Measurements from ENCODE around the gene KANSL1. TPM values are rescaled to one million over a fixed set of nuclear protein-coding genes. Genes with fewer than 3 reads are reported as not detected.

KANSL1 gene
- total RNA-seq, 3 donors from 2014 or later: 80.2 to 107 (median 88.8) TPM

- no peak for TF ChIP-seq CTCF (IDR thresholded peaks at IDR 0.05)
- ATAC-seq (no peak), DNase-seq (no peak)
- no peaks in the 10 kb centered on the region for H3K9me3 ChIP-seq
- intact Hi-C loops (cut with DNase I, micrococcal nuclease): no loop called here
- H3K4me3 ChIP-seq: no peak overlapping the region
- H3K36me3 ChIP-seq (ENCODE audit: low read depth): no peaks in the 10 kb centered on the region
- H3K4me1 ChIP-seq (ENCODE audit: low read depth): no peaks in the 10 kb centered on the region
These were observed 118.7 kb downstream of the KANSL1 start for GRCh38 chr17:46074540-46074939.

- no peaks in the 10 kb centered on the region for H3K9me3 ChIP-seq
- no peaks in the 10 kb centered on the region for H3K36me3 ChIP-seq (ENCODE audit: low read depth)
- no peak for TF ChIP-seq CTCF (IDR thresholded peaks at IDR 0.05)
- H3K4me3 ChIP-seq: no peak overlapping the region
- intact Hi-C loops (cut with DNase I, micrococcal nuclease): no loop called here
- no peaks in the 10 kb centered on the region for H3K4me1 ChIP-seq (ENCODE audit: low read depth)
- no peak for DNase-seq
- ATAC-seq: no peak
These were observed 120.2 kb downstream of the KANSL1 start for GRCh38 chr17:46072998-46073397.

GRCh38 chr17:46071796-46072195 lies 121.4 kb downstream of the KANSL1 start:
- no peak for TF ChIP-seq CTCF (IDR thresholded peaks at IDR 0.05)
- DNase-seq (no peak), ATAC-seq (no peak)
- H3K4me1 ChIP-seq (ENCODE audit: low read depth): no peaks in the 10 kb centered on the region
- intact Hi-C loops (cut with DNase I, micrococcal nuclease): no loop called here
- no peaks in the 10 kb centered on the region for H3K36me3 ChIP-seq (ENCODE audit: low read depth)
- no peaks in the 10 kb centered on the region for H3K9me3 ChIP-seq
- no peak overlapping the region for H3K4me3 ChIP-seq

- Histone ChIP-seq H3K4me1 (ENCODE audit: low read depth) (no peaks in the 10 kb centered on the region), H3K36me3 (ENCODE audit: low read depth) (no peaks in the 10 kb centered on the region), H3K4me3 (no peak overlapping the region), H3K9me3 (no peaks in the 10 kb centered on the region)
- no peak for ATAC-seq
- intact Hi-C loops (cut with DNase I, micrococcal nuclease): no loop called here
- no peak for DNase-seq
- no peak for TF ChIP-seq CTCF (IDR thresholded peaks at IDR 0.05)
These were observed 128.8 kb downstream of the KANSL1 start for GRCh38 chr17:46064460-46064859.

- DNase-seq (no peak), ATAC-seq (peak; percentile 55)
- Histone ChIP-seq H3K4me3 (no peak overlapping the region), H3K36me3 (ENCODE audit: low read depth) (no peaks in the 10 kb centered on the region), H3K4me1 (ENCODE audit: low read depth) (no peaks in the 10 kb centered on the region), H3K9me3 (no peaks in the 10 kb centered on the region)
- intact Hi-C loops (cut with DNase I, micrococcal nuclease): no loop called here
- no peak for TF ChIP-seq CTCF (IDR thresholded peaks at IDR 0.05)
These were observed 130.0 kb downstream of the KANSL1 start for GRCh38 chr17:46063241-46063640.

- Histone ChIP-seq H3K4me3 (no peak overlapping the region), H3K36me3 (ENCODE audit: low read depth) (no peaks in the 10 kb centered on the region), H3K9me3 (no peaks in the 10 kb centered on the region), H3K4me1 (ENCODE audit: low read depth) (no peaks in the 10 kb centered on the region)
- ATAC-seq: peak; percentile 70
- intact Hi-C loops (cut with DNase I, micrococcal nuclease): no loop called here
- no peak for DNase-seq
- no peak for TF ChIP-seq CTCF (IDR thresholded peaks at IDR 0.05)
These were observed 131.8 kb downstream of the KANSL1 start for GRCh38 chr17:46061435-46061834.
